BJ (cell line): ENCODE results near the gene LEMD2. TPM values are rescaled to one million over a fixed set of nuclear protein-coding genes. Genes with fewer than 3 reads are reported as not detected.

Source experiments
- CTCF ChIA-PET: fragments of 350-600 bp; formaldehyde crosslinking; extraction: SDS; loops from one replicate; lab custom pipeline; 2021; ENCODE audit warnings: antibody characterized with exemption, inconsistent platforms; lab: Yijun Ruan, JAX
- POLR2A ChIA-PET: fragments of 300-600 bp; sonication (Branson Sonifier 250); formaldehyde crosslinking; extraction: SDS; loops from one replicate; lab custom pipeline; 2021; ENCODE audit warnings: antibody characterized with exemption; lab: Charles Lee
- DNase-seq: peaks from one replicate; pipeline ENCODE4 v3.0.0-alpha.2; 2011; ENCODE audit warnings: low read depth
- H3K27me3 ChIP-seq: 2 replicates; pipeline ENCODE4 v1.6.0; 2011; ENCODE audit warnings: low read length; ENCODE audit not compliant: control insufficient read depth, insufficient read depth
- H3K36me3 ChIP-seq: 2 replicates; pipeline ENCODE4 v1.5.1; 2011; ENCODE audit warnings: low read length; ENCODE audit not compliant: control insufficient read depth, insufficient read depth
- H3K4me3 ChIP-seq: 2 replicates; pipeline ENCODE4 v1.5.1; 2011; ENCODE audit warnings: low read depth, mild to moderate bottlenecking, control low read depth, low read length
- polyA plus RNA-seq: library from polyadenylated mRNA; depleted of rRNA; stranded (reverse); fragments of >200 nt; gene quantifications from 2 replicates; pipeline ENCODE4 v1.2.3, GENCODE V29; 2011
- TF ChIP-seq, protein P1 (sequence below): IDR thresholded peaks from 2 replicates; pipeline ENCODE4 v1.5.1; 2011; ENCODE audit warnings: low read depth, mild to moderate bottlenecking, control low read depth, inconsistent platforms, low read length, moderate library complexity; ENCODE audit not compliant: insufficient read depth

LEMD2 gene
- polyA plus RNA-seq, 1 experiment: 59.8 TPM

DNA sequence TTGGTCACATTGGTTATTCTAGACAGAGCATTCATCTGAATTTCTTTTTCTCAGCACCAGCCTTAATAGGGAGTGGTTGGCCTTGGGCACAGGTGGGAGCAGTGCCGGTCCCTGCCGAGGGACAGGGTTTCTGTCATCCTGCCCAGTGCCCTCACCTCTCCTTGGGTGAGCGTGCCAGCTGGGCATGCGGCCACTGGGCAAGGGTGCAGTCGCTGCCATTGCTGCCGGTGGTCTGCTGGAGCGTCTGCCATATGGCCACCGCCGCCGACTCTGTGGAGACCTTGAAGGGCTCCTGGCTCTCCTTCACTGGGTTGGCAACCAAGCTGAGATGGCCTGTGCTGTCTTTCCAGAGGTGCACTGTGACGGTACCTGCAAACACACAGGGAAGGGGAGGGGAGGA is 61.0 kb downstream of the LEMD2 start:
- Histone ChIP-seq H3K36me3 (no peaks in the 10 kb centered on the region), H3K4me3 (no peak overlapping the region), H3K27me3 (peaks cover 14% of the 10 kb centered on the region)
- TF ChIP-seq, protein P1, sequence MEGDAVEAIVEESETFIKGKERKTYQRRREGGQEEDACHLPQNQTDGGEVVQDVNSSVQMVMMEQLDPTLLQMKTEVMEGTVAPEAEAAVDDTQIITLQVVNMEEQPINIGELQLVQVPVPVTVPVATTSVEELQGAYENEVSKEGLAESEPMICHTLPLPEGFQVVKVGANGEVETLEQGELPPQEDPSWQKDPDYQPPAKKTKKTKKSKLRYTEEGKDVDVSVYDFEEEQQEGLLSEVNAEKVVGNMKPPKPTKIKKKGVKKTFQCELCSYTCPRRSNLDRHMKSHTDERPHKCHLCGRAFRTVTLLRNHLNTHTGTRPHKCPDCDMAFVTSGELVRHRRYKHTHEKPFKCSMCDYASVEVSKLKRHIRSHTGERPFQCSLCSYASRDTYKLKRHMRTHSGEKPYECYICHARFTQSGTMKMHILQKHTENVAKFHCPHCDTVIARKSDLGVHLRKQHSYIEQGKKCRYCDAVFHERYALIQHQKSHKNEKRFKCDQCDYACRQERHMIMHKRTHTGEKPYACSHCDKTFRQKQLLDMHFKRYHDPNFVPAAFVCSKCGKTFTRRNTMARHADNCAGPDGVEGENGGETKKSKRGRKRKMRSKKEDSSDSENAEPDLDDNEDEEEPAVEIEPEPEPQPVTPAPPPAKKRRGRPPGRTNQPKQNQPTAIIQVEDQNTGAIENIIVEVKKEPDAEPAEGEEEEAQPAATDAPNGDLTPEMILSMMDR: no peak
- CTCF ChIA-PET: interaction anchor here (0.7 to 6.3 kb wide), 2 partner anchors 17 to 42 kb away, joined by 3 to 37 read pairs; partner anchors contain the start of gene IP6K3
- no peak for DNase-seq
- POLR2A ChIA-PET: no interaction called here

DNA sequence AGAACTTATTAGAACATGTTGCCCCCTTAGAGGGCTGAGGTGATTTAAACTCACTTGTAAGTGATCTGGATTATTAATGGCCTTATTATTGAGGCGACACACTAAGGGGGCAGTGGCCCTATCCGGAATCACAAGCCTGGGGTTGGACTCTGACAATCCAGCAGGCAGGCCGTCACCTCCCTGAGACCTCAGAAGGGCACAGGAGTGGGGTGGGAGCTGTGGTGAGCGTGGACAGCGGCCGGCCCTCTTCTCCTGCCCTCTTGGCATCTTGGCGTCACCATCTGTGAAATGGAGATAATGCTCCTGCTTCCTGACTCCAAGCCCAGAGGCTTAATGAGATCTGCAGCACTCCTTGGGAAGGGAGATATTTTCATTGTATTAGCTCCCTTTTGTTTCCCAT is 61.8 kb downstream of the LEMD2 start:
- DNase-seq: no peak
- Histone ChIP-seq H3K27me3 (peaks cover 15% of the 10 kb centered on the region), H3K4me3 (no peak overlapping the region), H3K36me3 (no peaks in the 10 kb centered on the region)
- ChIA-PET CTCF (interaction anchor here (0.7 to 6.3 kb wide), 2 partner anchors 18 to 43 kb away, joined by 3 to 37 read pairs; partner anchors contain the start of gene IP6K3), POLR2A (no interaction called here)
- TF ChIP-seq, protein P1: no peak

DNA sequence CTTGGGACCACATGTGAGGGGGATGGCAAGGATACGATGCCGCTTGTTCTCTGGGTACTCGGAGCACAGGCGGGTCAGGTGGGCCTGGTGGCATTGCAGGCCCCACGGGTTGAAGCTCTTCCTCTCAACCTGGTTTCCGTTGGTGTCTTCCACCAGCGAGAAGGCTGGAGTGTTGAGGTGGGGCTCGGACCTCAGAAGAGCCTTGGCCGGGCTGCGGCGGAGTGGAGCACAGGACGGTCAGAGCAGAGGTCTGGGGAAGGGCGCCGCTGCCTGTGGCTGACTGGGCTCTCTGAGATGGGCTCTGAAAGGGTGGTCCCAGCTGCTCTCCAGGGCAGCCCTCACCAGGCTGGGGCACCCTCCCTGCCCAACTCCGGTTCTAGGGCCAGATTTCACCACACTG is 62.2 kb downstream of the LEMD2 start:
- no peak for DNase-seq
- H3K27me3 ChIP-seq: peaks cover 20% of the 10 kb centered on the region
- ChIA-PET POLR2A (no interaction called here), CTCF (interaction anchor here (6.3 kb wide), 1 partner anchor 18 kb away, joined by 37 read pairs; the partner anchor contains the start of gene IP6K3)
- no peaks in the 10 kb centered on the region for H3K36me3 ChIP-seq
- TF ChIP-seq, protein P1: no peak
- H3K4me3 ChIP-seq: no peak overlapping the region

DNA sequence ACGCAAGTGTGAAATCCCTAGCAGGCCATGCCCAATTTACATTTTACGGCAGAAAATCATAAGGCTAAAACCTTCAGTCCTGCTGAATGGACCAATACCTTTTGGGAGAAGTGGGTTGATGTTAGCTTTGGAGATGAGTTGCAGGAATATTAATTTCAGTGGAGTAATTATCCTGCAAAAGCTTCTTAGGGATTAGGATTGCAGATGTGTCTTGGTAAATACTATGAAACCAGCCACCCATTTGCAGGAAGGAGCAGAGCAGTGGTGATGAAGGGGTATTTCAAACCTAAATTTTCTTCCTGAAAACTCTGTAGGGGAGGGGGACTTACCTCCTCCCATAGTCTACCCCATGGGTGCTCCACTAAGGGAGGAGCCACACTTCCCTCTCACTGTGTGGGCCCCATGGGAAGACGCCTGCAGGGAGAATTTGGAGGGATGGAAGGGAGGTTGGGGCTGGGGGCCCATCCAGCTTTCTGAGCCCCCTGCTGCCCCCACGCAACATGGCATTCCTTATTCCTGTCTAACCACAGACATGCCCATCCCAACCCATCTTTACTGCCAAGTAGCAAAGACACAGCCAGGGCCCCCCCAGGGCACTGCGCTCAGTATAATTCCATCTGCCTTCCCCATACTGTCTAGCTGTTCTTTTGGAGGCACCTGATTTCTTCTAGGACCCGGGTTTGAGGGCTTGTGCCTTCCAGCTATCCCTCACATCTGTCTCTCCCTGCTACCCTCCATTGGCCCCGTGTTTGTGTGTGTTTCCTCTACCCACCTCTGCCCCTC is 62.8 kb downstream of the LEMD2 start:
- Histone ChIP-seq H3K27me3 (peaks cover 23% of the 10 kb centered on the region), H3K4me3 (no peak overlapping the region), H3K36me3 (no peaks in the 10 kb centered on the region)
- CTCF ChIA-PET: interaction anchor here (0.9 to 6.3 kb wide), 2 partner anchors 15 to 19 kb away, joined by 4 to 37 read pairs; partner anchors contain the start of genes IP6K3 and UQCC2
- TF ChIP-seq, protein P1: no peak
- POLR2A ChIA-PET: no interaction called here
- DNase-seq: no peak

DNA sequence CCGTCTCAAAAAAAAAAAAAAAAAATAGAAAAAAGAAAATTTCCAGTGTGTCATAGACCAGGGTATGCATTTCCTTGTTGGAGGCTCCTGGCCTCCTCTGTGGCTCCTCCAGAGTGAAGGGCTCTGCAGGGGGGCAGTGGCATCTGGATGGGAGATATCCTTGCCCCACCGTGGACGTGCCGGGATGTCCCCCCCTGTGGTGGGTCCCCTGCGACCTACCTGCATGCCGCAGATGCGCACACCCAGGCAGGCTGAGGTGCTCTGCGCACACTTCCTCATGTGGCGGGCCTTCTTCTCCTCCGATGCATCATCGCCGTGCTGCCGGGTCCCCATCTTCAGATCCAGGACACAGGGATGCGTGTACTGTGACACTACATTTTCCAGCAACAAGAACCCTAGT is 63.7 kb downstream of the LEMD2 start:
- DNase-seq: no peak
- ChIA-PET CTCF (interaction anchor here (0.9 to 6.3 kb wide), 3 partner anchors 14 to 46 kb away, joined by 3 to 37 read pairs (median 4); partner anchors contain the start of genes IP6K3 and UQCC2), POLR2A (no interaction called here)
- H3K27me3 ChIP-seq: peaks cover 21% of the 10 kb centered on the region
- no peaks in the 10 kb centered on the region for H3K36me3 ChIP-seq
- TF ChIP-seq, protein P1: no peak
- H3K4me3 ChIP-seq: no peak overlapping the region
